Central memory CD8-positive, alpha-beta T cell (primary cell): ENCODE measurements around the gene ZSWIM1.

Experiments
- ATAC-seq: fragments of 150-1000 bp; cut with Tn5 transposase; replicated peaks from 2 replicates; pipeline ENCODE4 v1.10.0; 2022; ENCODE audit warnings: mild to moderate bottlenecking, moderate FRiP score, moderate number of reproducible peaks; ENCODE audit not compliant: poor library complexity, severe bottlenecking; ENCODE audit errors: extremely low read depth
- DNase-seq, 2 donors: peaks; one replicate each; pipeline ENCODE4 v3.0.0; 2021; ENCODE audit warnings: low spot score in 2 of 2
- H3K27ac Mint-ChIP-seq: one replicate; pipeline ENCODE4 v1.8.0; 2022; ENCODE audit warnings: low read depth, mild to moderate bottlenecking, moderate library complexity, mixed read lengths
- H3K27me3 Mint-ChIP-seq: one replicate; pipeline ENCODE4 v1.8.0; 2022; ENCODE audit warnings: mixed read lengths
- H3K36me3 Mint-ChIP-seq: one replicate; pipeline ENCODE4 v1.8.0; 2022; ENCODE audit warnings: mild to moderate bottlenecking, moderate library complexity, mixed read lengths; ENCODE audit not compliant: insufficient read depth
- H3K4me1 Mint-ChIP-seq: one replicate; pipeline ENCODE4 v1.8.0; 2022; ENCODE audit warnings: mixed read lengths
- H3K4me3 Mint-ChIP-seq: one replicate; pipeline ENCODE4 v1.8.0; 2022; ENCODE audit warnings: mild to moderate bottlenecking, moderate library complexity, mixed read lengths
- H3K9me3 Mint-ChIP-seq: one replicate; pipeline ENCODE4 v1.8.0; 2022; ENCODE audit warnings: mixed read lengths

Gene ZSWIM1

GRCh38 chr20:45882469-45883099 lies 1.6 kb downstream of the ZSWIM1 start:
- Mint-ChIP-seq H3K4me1 (peaks cover 26% of the 10 kb centered on the region), H3K9me3 (no peaks in the 10 kb centered on the region), H3K27ac (peak overlapping the region; percentile 90), H3K4me3 (peak overlapping the region; percentile 57), H3K27me3 (no peaks in the 10 kb centered on the region), H3K36me3 (peaks cover 10% of the 10 kb centered on the region)
- DNase-seq (no peak), ATAC-seq (no peak)

GRCh38 chr20:45883100-45883469 lies 2.1 kb downstream of the ZSWIM1 start:
- Mint-ChIP-seq H3K36me3 (peaks cover 12% of the 10 kb centered on the region), H3K27ac (peak overlapping the region; percentile 90), H3K9me3 (no peaks in the 10 kb centered on the region), H3K4me3 (no peak overlapping the region), H3K4me1 (peaks cover 26% of the 10 kb centered on the region), H3K27me3 (no peaks in the 10 kb centered on the region)
- no peak for DNase-seq
- ATAC-seq: no peak

- no peak for ATAC-seq
Observed at GRCh38 chr20:45886590-45887345, 5.7 kb downstream of the ZSWIM1 start.

GRCh38 chr20:45887346-45887715 lies 6.3 kb downstream of the ZSWIM1 start, which contains the start of gene SPATA25:
SPATA25 (minus strand) TSS chr20:45887622; CDS start chr20:45887590, 32 bp downstream.
- Mint-ChIP-seq H3K36me3 (peaks cover 13% of the 10 kb centered on the region), H3K27ac (peak within 1 kb of the TSS; percentile 68), H3K27me3 (no peaks in the 10 kb centered on the region), H3K4me3 (no peak within 1 kb of the TSS), H3K4me1 (peaks cover 15% of the 10 kb centered on the region), H3K9me3 (no peaks in the 10 kb centered on the region)
- DNase-seq: no peak
- ATAC-seq: no peak

More at GRCh38 chr20:45886590-45887345, 5.7 kb downstream of the ZSWIM1 start:
- peaks cover 13% of the 10 kb centered on the region for H3K36me3 Mint-ChIP-seq
- peaks cover 15% of the 10 kb centered on the region for H3K4me1 Mint-ChIP-seq
- H3K9me3 Mint-ChIP-seq: no peaks in the 10 kb centered on the region
- H3K27ac Mint-ChIP-seq: no peak overlapping the region
- H3K27me3 Mint-ChIP-seq: no peaks in the 10 kb centered on the region
- no peak overlapping the region for H3K4me3 Mint-ChIP-seq
- DNase-seq: no peak

- H3K4me3 Mint-ChIP-seq: no peak overlapping the region
- H3K27ac Mint-ChIP-seq: peak overlapping the region; percentile 68
- H3K4me1 Mint-ChIP-seq: peaks cover 15% of the 10 kb centered on the region
- DNase-seq (no peak), ATAC-seq (no peak)
- H3K9me3 Mint-ChIP-seq: no peaks in the 10 kb centered on the region
- no peaks in the 10 kb centered on the region for H3K27me3 Mint-ChIP-seq
- H3K36me3 Mint-ChIP-seq: peaks cover 14% of the 10 kb centered on the region
Observed at GRCh38 chr20:45888681-45889080, 7.7 kb downstream of the ZSWIM1 start.

GRCh38 chr20:45890077-45890984 lies 9.3 kb downstream of the ZSWIM1 start:
- ATAC-seq (no peak), DNase-seq (no peak)
- H3K4me1 Mint-ChIP-seq: peaks cover 19% of the 10 kb centered on the region
- H3K4me3 Mint-ChIP-seq: peak overlapping the region; percentile 92
- no peaks in the 10 kb centered on the region for H3K9me3 Mint-ChIP-seq
- H3K27ac Mint-ChIP-seq: peak overlapping the region; percentile 91
- no peaks in the 10 kb centered on the region for H3K27me3 Mint-ChIP-seq
- H3K36me3 Mint-ChIP-seq: peaks cover 17% of the 10 kb centered on the region

GRCh38 chr20:45890985-45891983 lies 10.3 kb downstream of the ZSWIM1 start, which contains the start of the genes CTSA and NEURL2:
CTSA (plus strand) TSS chr20:45891335; CDS start chr20:45891569, 234 bp downstream.
NEURL2 (minus strand) TSS chr20:45891208; CDS start chr20:45890991, 217 bp downstream.
- DNase-seq (peak; percentile 65 to 69), ATAC-seq (peak; percentile 79)
- H3K27ac Mint-ChIP-seq: peak within 1 kb of the TSS; percentile 91
- peak within 1 kb of the TSS; percentile 92 for H3K4me3 Mint-ChIP-seq
- H3K36me3 Mint-ChIP-seq: peaks cover 20% of the 10 kb centered on the region
- no peaks in the 10 kb centered on the region for H3K9me3 Mint-ChIP-seq
- H3K27me3 Mint-ChIP-seq: no peaks in the 10 kb centered on the region
- H3K4me1 Mint-ChIP-seq: peaks cover 19% of the 10 kb centered on the region

GRCh38 chr20:45892049-45892825 lies 11.2 kb downstream of the ZSWIM1 start:
- ATAC-seq (no peak), DNase-seq (no peak)
- Mint-ChIP-seq H3K27ac (peak overlapping the region; percentile 91), H3K4me3 (peak overlapping the region; percentile 92), H3K27me3 (no peaks in the 10 kb centered on the region), H3K9me3 (no peaks in the 10 kb centered on the region), H3K36me3 (peaks cover 26% of the 10 kb centered on the region), H3K4me1 (peaks cover 19% of the 10 kb centered on the region)

GRCh38 chr20:45892828-45893500 lies 11.9 kb downstream of the ZSWIM1 start:
- DNase-seq (no peak), ATAC-seq (no peak)
- Mint-ChIP-seq H3K4me3 (peak overlapping the region; percentile 92), H3K36me3 (peaks cover 29% of the 10 kb centered on the region), H3K9me3 (no peaks in the 10 kb centered on the region), H3K27ac (no peak overlapping the region), H3K27me3 (no peaks in the 10 kb centered on the region), H3K4me1 (peaks cover 19% of the 10 kb centered on the region)

GRCh38 chr20:45893831-45894230 lies 12.8 kb downstream of the ZSWIM1 start:
- Mint-ChIP-seq H3K4me3 (peak overlapping the region; percentile 26), H3K4me1 (peaks cover 23% of the 10 kb centered on the region), H3K9me3 (no peaks in the 10 kb centered on the region), H3K27ac (no peak overlapping the region), H3K36me3 (peaks cover 26% of the 10 kb centered on the region), H3K27me3 (no peaks in the 10 kb centered on the region)
- ATAC-seq (no peak), DNase-seq (no peak)
